GM23248 (cell line): ENCODE measurements around the gene AURKA. TPM values are rescaled to one million over a fixed set of nuclear protein-coding genes. Genes with fewer than 3 reads are reported as not detected.
A peak's percentile ranks its signal among the peaks of the same experiment; 100 is the strongest.

Source experiments
- DNase-seq: peaks from one replicate; pipeline ENCODE4 v3.0.0-alpha.2; 2015
- H2AFZ ChIP-seq: fragments of 200-600 bp; sonication (generic); 2 replicates; pipeline ENCODE4 v1.6.1; 2016; ENCODE audit warnings: antibody characterized with exemption
- H3F3A ChIP-seq: fragments of 200-600 bp; sonication (generic); 2 replicates; pipeline ENCODE4 v1.6.1; 2016; ENCODE audit warnings: mild to moderate bottlenecking, antibody characterized with exemption, mixed run types; ENCODE audit not compliant: insufficient read depth
- H3K27ac ChIP-seq: fragments of 200-600 bp; sonication (generic); 2 replicates; pipeline ENCODE4 v1.5.1; 2016; ENCODE audit warnings: mild to moderate bottlenecking
- H3K27me3 ChIP-seq: fragments of 200-600 bp; sonication (generic); replicated peaks from 2 replicates; pipeline ENCODE4 v1.6.1; 2016; ENCODE audit warnings: mild to moderate bottlenecking; ENCODE audit not compliant: insufficient read depth
- H3K36me3 ChIP-seq: fragments of 200-600 bp; sonication (generic); 2 replicates; pipeline ENCODE4 v1.6.1; 2016; ENCODE audit warnings: low read depth, mild to moderate bottlenecking
- H3K4me1 ChIP-seq: fragments of 200-600 bp; sonication (generic); 2 replicates; pipeline ENCODE4 v1.6.1; 2016; ENCODE audit warnings: mild to moderate bottlenecking; ENCODE audit not compliant: insufficient read depth
- H3K4me2 ChIP-seq: fragments of 200-600 bp; sonication (generic); one replicate; pipeline ENCODE4 v1.6.1; 2016; ENCODE audit warnings: mild to moderate bottlenecking; ENCODE audit not compliant: unreplicated experiment
- H3K4me3 ChIP-seq: fragments of 200-600 bp; sonication (generic); 2 replicates; pipeline ENCODE4 v1.5.1; 2016; ENCODE audit warnings: mild to moderate bottlenecking
- H3K79me2 ChIP-seq: fragments of 200-600 bp; sonication (generic); 2 replicates; pipeline ENCODE4 v1.6.1; 2016; ENCODE audit warnings: mild to moderate bottlenecking; ENCODE audit not compliant: insufficient read depth
- H3K9ac ChIP-seq: fragments of 200-600 bp; sonication (generic); 2 replicates; pipeline ENCODE4 v1.6.1; 2016; ENCODE audit warnings: mild to moderate bottlenecking
- H3K9me2 ChIP-seq: fragments of 200-600 bp; sonication (generic); 2 replicates; pipeline ENCODE4 v1.6.1; 2016; ENCODE audit warnings: mixed run types, mild to moderate bottlenecking, moderate library complexity; ENCODE audit not compliant: insufficient read depth
- H3K9me3 ChIP-seq: fragments of 200-600 bp; sonication (generic); one replicate; pipeline ENCODE4 v1.6.1; 2017; ENCODE audit warnings: low read depth
- H4K20me1 ChIP-seq: fragments of 200-600 bp; sonication (generic); 2 replicates; pipeline ENCODE4 v1.6.0; 2016; ENCODE audit not compliant: insufficient read depth
- EZH2 ChIP-seq: fragments of 200-600 bp; sonication (generic); IDR thresholded peaks from 2 replicates; pipeline ENCODE4 v1.6.1; 2018; ENCODE audit warnings: antibody characterized with exemption, mild to moderate bottlenecking; ENCODE audit not compliant: insufficient read depth, poor library complexity, severe bottlenecking
- EZH2phosphoT487 ChIP-seq: fragments of 200-600 bp; sonication (generic); IDR thresholded peaks from 2 replicates; pipeline ENCODE4 v1.6.1; 2018; ENCODE audit warnings: antibody characterized with exemption, moderate library complexity, mild to moderate bottlenecking, low read depth; ENCODE audit not compliant: insufficient read depth
- WGBS, 2 experiments: methylation state at CpG; one replicate each; pipeline ENCODE4 v1.1.6; 2015 to 2017; ENCODE audit warnings: low lambda C conversion rate in 2 of 2, low coverage in 1 of 2; ENCODE audit errors: missing lambda C conversion rate in 2 of 2; 5-methylcytosine and 5-hydroxymethylcytosine counted together
- in situ Hi-C: fragments of 300-500 bp; cut with MboI; formaldehyde crosslinking; loops from 2 replicates; pipeline ENCODE4 v1.15.0; 2020
- polyA plus RNA-seq: library from polyadenylated mRNA; unstranded; fragments of >200 nt; fragmentation: Nextera tagmentation; extraction: Ambion mirVana; gene quantifications from 2 replicates; pipeline ENCODE4 v1.2.1, GENCODE V29; 2016
- total RNA-seq: library from RNA; depleted of rRNA; stranded (reverse); fragments of >200 nt; shearing (Covaris generic); gene quantifications from 2 replicates; pipeline ENCODE4 v1.2.3, GENCODE V29; 2014

The AURKA gene
- total and polyA plus RNA-seq, 2 experiments from 2014 or later = 70.8 to 88.5 TPM

GRCh38 chr20:56358600-56359211, 33.3 kb downstream of the AURKA start, which contains the start of gene FAM210B:
Gene FAM210B (plus strand): TSS chr20:56358974. CDS start chr20:56359006, 32 bp downstream.
- in situ Hi-C loops = no loop called here
- TF ChIP-seq EZH2 (no peak), EZH2phosphoT487 (no peak)
- no peaks in the 10 kb centered on the region for H3K9me3 ChIP-seq
- H2AFZ ChIP-seq = peak within 1 kb of the TSS; percentile 84
- peak within 1 kb of the TSS; percentile 87 for H3K4me2 ChIP-seq
- H3K4me3 ChIP-seq = peak within 1 kb of the TSS; percentile 82
- H3K9ac ChIP-seq = peak within 1 kb of the TSS; percentile 82
- H3F3A ChIP-seq = peaks cover 17% of the 10 kb centered on the region; the same call in 1 of the 2 replicates
- H3K27me3 ChIP-seq = no peaks in the 10 kb centered on the region
- no peaks in the 10 kb centered on the region for H3K36me3 ChIP-seq
- peak within 1 kb of the TSS; percentile 64 for H3K27ac ChIP-seq
- peaks cover 25% of the 10 kb centered on the region for H3K4me1 ChIP-seq
- H3K79me2 ChIP-seq = peaks cover 41% of the 10 kb centered on the region
- no peaks in the 10 kb centered on the region for H4K20me1 ChIP-seq
- H3K9me2 ChIP-seq = no peaks in the 10 kb centered on the region
- DNase-seq = peak; percentile 97
- 3 to 13% methylated on average over 5 to 33 of the region's 63 CpGs for WGBS, 2 experiments

DNA sequence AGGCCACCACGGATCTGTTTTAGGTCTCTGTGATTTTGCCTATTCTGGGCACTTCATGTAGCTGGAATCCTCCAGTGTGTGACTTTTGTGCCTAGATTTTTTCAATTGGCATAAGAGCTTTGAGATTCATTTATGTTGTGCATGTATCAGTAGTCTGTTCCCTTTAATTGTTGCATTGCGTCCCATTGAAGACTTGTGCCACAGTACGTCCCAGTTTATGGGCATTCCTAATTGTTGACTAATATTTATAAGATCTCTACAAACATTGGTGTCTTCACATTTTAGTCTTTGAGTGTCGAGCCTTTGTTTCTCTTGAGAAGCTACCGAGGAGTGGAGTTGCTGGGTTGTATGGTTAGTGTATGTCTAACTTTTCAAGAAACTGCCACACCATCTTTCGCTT, 33.9 kb downstream of the AURKA start:
- H3K4me2 ChIP-seq = peak overlapping the region; percentile 83
- peaks cover 35% of the 10 kb centered on the region for H3K79me2 ChIP-seq
- no peaks in the 10 kb centered on the region for H3K9me3 ChIP-seq
- peak overlapping the region; percentile 32; the same call in 1 of the 2 replicates for H3K9ac ChIP-seq
- TF ChIP-seq EZH2phosphoT487 (no peak), EZH2 (no peak)
- peak; percentile 51 for DNase-seq
- no peaks in the 10 kb centered on the region for H3K36me3 ChIP-seq
- H4K20me1 ChIP-seq = no peaks in the 10 kb centered on the region
- no peaks in the 10 kb centered on the region for H3K9me2 ChIP-seq
- H2AFZ ChIP-seq = peak overlapping the region; percentile 78
- H3K27me3 ChIP-seq = no peaks in the 10 kb centered on the region
- H3F3A ChIP-seq = peaks cover 16% of the 10 kb centered on the region; the same call in 1 of the 2 replicates
- H3K4me3 ChIP-seq = peak overlapping the region; percentile 82
- in situ Hi-C loops = no loop called here
- WGBS, 2 experiments = 12 to 18% methylated on average over 6 of the region's 6 CpGs
- H3K4me1 ChIP-seq = peaks cover 22% of the 10 kb centered on the region
- peak overlapping the region; percentile 33 for H3K27ac ChIP-seq

- no peaks in the 10 kb centered on the region for H3K36me3 ChIP-seq
- no peak overlapping the region for H3K4me3 ChIP-seq
- TF ChIP-seq EZH2phosphoT487 (no peak), EZH2 (no peak)
- no peak overlapping the region for H2AFZ ChIP-seq
- no peak overlapping the region for H3K9ac ChIP-seq
- H3K4me1 ChIP-seq = peaks cover 39% of the 10 kb centered on the region
- H3K9me2 ChIP-seq = no peaks in the 10 kb centered on the region
- H3K9me3 ChIP-seq = no peaks in the 10 kb centered on the region
- in situ Hi-C loops = no loop called here
- H3K79me2 ChIP-seq = no peaks in the 10 kb centered on the region
- no peaks in the 10 kb centered on the region for H3K27me3 ChIP-seq
- 51 to 57% methylated on average over 4 of the region's 4 CpGs for WGBS, 2 experiments
- H3K4me2 ChIP-seq = no peak overlapping the region
- DNase-seq = no peak
- H3F3A ChIP-seq = peaks cover 31% of the 10 kb centered on the region
- no peak overlapping the region for H3K27ac ChIP-seq
- H4K20me1 ChIP-seq = no peaks in the 10 kb centered on the region
Observed at GRCh38 chr20:56353356-56353755, 38.7 kb downstream of the AURKA start.

DNA sequence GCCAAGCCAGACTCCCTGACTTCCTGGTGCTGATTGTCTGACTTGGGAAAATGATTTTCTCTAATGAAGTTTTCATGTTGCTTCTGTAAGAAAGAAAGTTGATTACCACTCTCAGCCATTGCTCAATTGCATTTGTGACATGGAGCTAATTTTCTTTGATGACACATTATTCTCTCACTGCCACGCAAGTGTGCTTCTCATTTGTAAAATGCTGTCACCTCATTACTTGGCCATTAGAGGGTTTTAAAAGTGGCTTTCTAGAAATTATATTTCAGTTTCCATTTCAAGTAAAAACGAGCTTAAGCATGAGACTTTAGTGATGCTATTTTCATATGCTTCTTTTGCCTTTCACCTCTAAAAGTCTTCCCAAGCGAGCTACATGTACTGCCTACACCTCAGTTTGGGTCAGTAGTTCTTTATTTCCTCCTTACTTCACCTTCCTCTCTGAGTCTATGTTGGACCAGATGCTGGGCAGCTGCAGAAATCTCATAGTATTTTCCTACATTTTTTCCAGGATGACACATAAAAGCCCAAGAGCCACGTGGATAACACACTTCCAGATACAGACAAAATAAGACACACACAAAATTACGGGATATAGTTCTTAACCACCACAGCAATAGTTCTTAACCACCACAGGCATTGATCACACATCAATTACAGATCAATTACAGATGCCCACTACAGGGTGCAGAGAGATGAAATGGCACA, 39.5 kb downstream of the AURKA start:
- Histone ChIP-seq H2AFZ (0 out of 2 replicates have a peak overlapping the region, but pooled peaks have one; percentile 20), H3K4me3 (peak overlapping the region; percentile 2; the same call in 1 of the 2 replicates), H3K9me3 (no peaks in the 10 kb centered on the region), H3K27ac (peak overlapping the region; percentile 48), H4K20me1 (no peaks in the 10 kb centered on the region), H3K4me1 (peaks cover 34% of the 10 kb centered on the region), H3K9ac (peak overlapping the region; percentile 13; the same call in 1 of the 2 replicates), H3K79me2 (no peaks in the 10 kb centered on the region), H3K4me2 (peak overlapping the region; percentile 60), H3K27me3 (no peaks in the 10 kb centered on the region), H3F3A (peaks cover 25% of the 10 kb centered on the region), H3K9me2 (no peaks in the 10 kb centered on the region), H3K36me3 (no peaks in the 10 kb centered on the region)
- DNase-seq = peak; percentile 78
- TF ChIP-seq EZH2 (no peak), EZH2phosphoT487 (no peak)
- WGBS, 2 experiments = 4 to 6% methylated on average over 5 of the region's 5 CpGs
- in situ Hi-C loops = no loop called here
